DND-41 (cell line): ENCODE results near the gene ARHGEF33.

ENCODE experiments used
- ATAC-seq: fragments of 200-7000 bp; cut with Tn5 transposase; 3 replicates; pipeline ENCODE4 v1.9.1; 2021; ENCODE audit warnings: low read depth; ENCODE audit not compliant: insufficient read depth
- DNase-seq: peaks from one replicate; pipeline ENCODE4 v3.0.0-alpha.2; 2020
- H2AFZ ChIP-seq: 2 replicates; pipeline ENCODE4 v1.6.0; 2012; ENCODE audit warnings: low read depth, low read length
- H3K27ac ChIP-seq: 2 replicates; pipeline ENCODE4 v1.5.1; 2012; ENCODE audit warnings: low read length, inconsistent platforms
- H3K27me3 ChIP-seq: fragments of 200-600 bp; sonication (generic); 2 replicates; pipeline ENCODE4 v1.6.0; 2012; ENCODE audit warnings: low read length, mild to moderate bottlenecking, inconsistent platforms; ENCODE audit not compliant: insufficient read depth, poor library complexity
- H3K36me3 ChIP-seq: 2 replicates; pipeline ENCODE4 v1.5.1; 2012; ENCODE audit warnings: low read length, inconsistent platforms; ENCODE audit not compliant: insufficient read depth
- H3K4me1 ChIP-seq: 2 replicates; pipeline ENCODE4 v1.5.1; 2012; ENCODE audit warnings: mild to moderate bottlenecking, low read length; ENCODE audit not compliant: insufficient read depth
- H3K4me2 ChIP-seq: 2 replicates; pipeline ENCODE4 v1.6.0; 2012; ENCODE audit warnings: mild to moderate bottlenecking, moderate library complexity, low read length, inconsistent platforms; ENCODE audit not compliant: insufficient read depth
- H3K4me3 ChIP-seq, 2 experiments: fragments of 200-600 bp in 1 of 2; shearing (Covaris generic) in 1 of 2; 2 replicates each; pipeline ENCODE4 v1.5.1; 2012 to 2016; ENCODE audit warnings: inconsistent platforms in 2 of 2, low read length in 2 of 2, mild to moderate bottlenecking in 2 of 2, low read depth in 1 of 2, moderate library complexity in 1 of 2
- H3K79me2 ChIP-seq: 2 replicates; pipeline ENCODE4 v1.6.0; 2012; ENCODE audit warnings: low read length, inconsistent platforms; ENCODE audit not compliant: insufficient read depth
- H3K9ac ChIP-seq: 2 replicates; pipeline ENCODE4 v1.6.0; 2012; ENCODE audit warnings: low read depth, mild to moderate bottlenecking, inconsistent platforms, low read length, moderate library complexity
- H3K9me3 ChIP-seq: 2 replicates; pipeline ENCODE4 v1.5.1; 2012; ENCODE audit warnings: low read length, moderate library complexity, mild to moderate bottlenecking, inconsistent platforms; ENCODE audit not compliant: insufficient read depth, severe bottlenecking
- H4K20me1 ChIP-seq: 2 replicates; pipeline ENCODE4 v1.6.0; 2012; ENCODE audit warnings: low read length; ENCODE audit not compliant: insufficient read depth
- CTCF ChIP-seq: IDR thresholded peaks from 2 replicates; pipeline ENCODE4 v1.5.1; 2012; ENCODE audit warnings: borderline replicate concordance, low read length, moderate library complexity, mild to moderate bottlenecking; ENCODE audit not compliant: poor library complexity, severe bottlenecking; ENCODE audit errors: extremely low read depth
- EZH2 ChIP-seq: IDR thresholded peaks from 3 replicates; pipeline ENCODE4 v1.6.1; 2012; ENCODE audit warnings: borderline replicate concordance, low read depth, mild to moderate bottlenecking, moderate library complexity, low read length, inconsistent platforms; ENCODE audit not compliant: severe bottlenecking

The ARHGEF33 gene

GRCh38 chr2:38975042-38975441 lies 85.4 kb downstream of the ARHGEF33 start:
- DNase-seq (no peak), ATAC-seq (no peak)
- H3K4me3 ChIP-seq: no peak overlapping the region
- H3K27ac ChIP-seq: no peak overlapping the region
- H3K27me3 ChIP-seq: no peaks in the 10 kb centered on the region
- H3K4me2 ChIP-seq: no peak overlapping the region
- no peaks in the 10 kb centered on the region for H4K20me1 ChIP-seq
- no peak overlapping the region for H3K9ac ChIP-seq
- no peaks in the 10 kb centered on the region for H3K36me3 ChIP-seq
- no peak overlapping the region for H2AFZ ChIP-seq
- H3K4me1 ChIP-seq: no peaks in the 10 kb centered on the region
- no peak for TF ChIP-seq EZH2
- no peak for TF ChIP-seq CTCF
- H3K9me3 ChIP-seq: no peaks in the 10 kb centered on the region
- H3K79me2 ChIP-seq: no peaks in the 10 kb centered on the region

- ATAC-seq: no peak
- Histone ChIP-seq H3K36me3 (no peaks in the 10 kb centered on the region), H4K20me1 (no peaks in the 10 kb centered on the region), H2AFZ (no peak overlapping the region), H3K9me3 (no peaks in the 10 kb centered on the region), H3K4me1 (no peaks in the 10 kb centered on the region), H3K79me2 (no peaks in the 10 kb centered on the region), H3K27ac (no peak overlapping the region), H3K9ac (no peak overlapping the region), H3K27me3 (no peaks in the 10 kb centered on the region), H3K4me3 (no peak overlapping the region), H3K4me2 (no peak overlapping the region)
- no peak for DNase-seq
- no peak for TF ChIP-seq CTCF
- TF ChIP-seq EZH2: no peak
These were observed 87.4 kb downstream of the ARHGEF33 start for GRCh38 chr2:38977047-38977446.

- TF ChIP-seq CTCF (no peak), EZH2 (no peak)
- H3K79me2 ChIP-seq: no peaks in the 10 kb centered on the region
- no peak overlapping the region for H3K9ac ChIP-seq
- H3K27ac ChIP-seq: no peak overlapping the region
- H3K9me3 ChIP-seq: no peaks in the 10 kb centered on the region
- H3K36me3 ChIP-seq: no peaks in the 10 kb centered on the region
- ATAC-seq: no peak
- no peak overlapping the region for H3K4me3 ChIP-seq
- no peak for DNase-seq
- H4K20me1 ChIP-seq: no peaks in the 10 kb centered on the region
- H3K4me1 ChIP-seq: no peaks in the 10 kb centered on the region
- no peak overlapping the region for H2AFZ ChIP-seq
- no peaks in the 10 kb centered on the region for H3K27me3 ChIP-seq
- no peak overlapping the region for H3K4me2 ChIP-seq
These were observed 88.7 kb downstream of the ARHGEF33 start for GRCh38 chr2:38978296-38978903.

GRCh38 chr2:38978908-38979307 lies 89.2 kb downstream of the ARHGEF33 start:
- no peaks in the 10 kb centered on the region for H4K20me1 ChIP-seq
- DNase-seq: no peak
- no peak overlapping the region for H3K4me2 ChIP-seq
- ATAC-seq: no peak
- H2AFZ ChIP-seq: no peak overlapping the region
- TF ChIP-seq CTCF (no peak), EZH2 (no peak)
- no peaks in the 10 kb centered on the region for H3K27me3 ChIP-seq
- no peak overlapping the region for H3K9ac ChIP-seq
- peaks cover 1% of the 10 kb centered on the region; the same call in 1 of the 2 replicates for H3K36me3 ChIP-seq
- no peaks in the 10 kb centered on the region for H3K79me2 ChIP-seq
- no peak overlapping the region for H3K4me3 ChIP-seq
- no peaks in the 10 kb centered on the region for H3K4me1 ChIP-seq
- no peak overlapping the region for H3K27ac ChIP-seq
- H3K9me3 ChIP-seq: no peaks in the 10 kb centered on the region
